SK-N-SH (cell line): ENCODE measurements around the gene BEND5. TPM values are rescaled to one million over a fixed set of nuclear protein-coding genes. Genes with fewer than 3 reads are reported as not detected.

Experiments
- CTCF ChIA-PET: fragments of 300-600, 350-600 bp; formaldehyde crosslinking; extraction: SDS; loops from one replicate; lab custom pipeline; 2021; lab: Yijun Ruan, JAX
- POLR2A ChIA-PET: fragments of 350-600 bp; sonication (Branson Sonifier 250); formaldehyde crosslinking; extraction: SDS; loops from one replicate; lab custom pipeline; 2020; ENCODE audit warnings: antibody characterized with exemption, inconsistent platforms; lab: Yijun Ruan, JAX
- DNase-seq: peaks from one replicate; pipeline ENCODE4 v3.0.0; 2012
- H2AFZ ChIP-seq: fragments of 200-600 bp; sonication (generic); 2 replicates; pipeline ENCODE4 v1.8.1; 2016; ENCODE audit warnings: antibody characterized with exemption, mild to moderate bottlenecking, low read depth
- H3F3A ChIP-seq: fragments of 200-600 bp; sonication (generic); replicated peaks from 2 replicates; pipeline ENCODE3; 2016; ENCODE audit warnings: antibody characterized with exemption, mild to moderate bottlenecking; ENCODE audit not compliant: insufficient read depth
- H3K27ac ChIP-seq, 2 experiments: fragments of 200-500 bp in 1 of 2; fragments of 200-600 bp in 1 of 2; sonication (Bioruptor generic) in 1 of 2; sonication (generic), shearing (Covaris generic) in 1 of 2; 2 replicates each; pipeline versions ENCODE4 v1.5.1 to v1.6.1; 2014 to 2016; ENCODE audit warnings: low read depth in 2 of 2, inconsistent platforms in 1 of 2, low read length in 1 of 2, mild to moderate bottlenecking in 1 of 2, mixed read lengths in 1 of 2
- H3K27me3 ChIP-seq: fragments of 200-600 bp; sonication (generic), shearing (Covaris generic); 2 replicates; pipeline ENCODE4 v1.6.1; 2016; ENCODE audit warnings: mixed run types; ENCODE audit not compliant: insufficient read depth
- H3K36me3 ChIP-seq, 2 experiments: fragments of 200-500 bp in 1 of 2; fragments of 200-600 bp in 1 of 2; sonication (Bioruptor generic) in 1 of 2; sonication (generic) in 1 of 2; replicated peaks in 1 of 2; 2 replicates each; pipeline versions ENCODE3 to v1.5.1; 2014 to 2016; ENCODE audit warnings: low read length in 1 of 2, mild to moderate bottlenecking in 1 of 2; ENCODE audit not compliant: insufficient read depth in 2 of 2, control insufficient read depth in 1 of 2
- H3K4me1 ChIP-seq, 2 experiments: fragments of 200-500 bp in 1 of 2; fragments of 200-600 bp in 1 of 2; sonication (Bioruptor generic) in 1 of 2; sonication (generic), shearing (Covaris generic) in 1 of 2; 2 replicates each; pipeline versions ENCODE4 v1.5.1 to v1.6.1; 2014 to 2016; ENCODE audit warnings: low read depth in 1 of 2, low read length in 1 of 2, mixed run types in 1 of 2; ENCODE audit not compliant: insufficient read depth in 2 of 2, control insufficient read depth in 1 of 2
- H3K4me2 ChIP-seq: fragments of 200-600 bp; sonication (generic), shearing (Covaris generic); 2 replicates; pipeline ENCODE4 v1.6.1; 2017; ENCODE audit warnings: mixed run types
- H3K4me3 ChIP-seq, 2 experiments: fragments of 200-500 bp in 1 of 2; fragments of 200-600 bp in 1 of 2; sonication (Bioruptor generic) in 1 of 2; sonication (generic), shearing (Covaris generic) in 1 of 2; 2 replicates each; pipeline versions ENCODE4 v1.5.1 to v1.8.1; 2014 to 2016; ENCODE audit warnings: low read depth in 2 of 2, inconsistent platforms in 1 of 2, low read length in 1 of 2, mild to moderate bottlenecking in 1 of 2, mixed read lengths in 1 of 2, moderate library complexity in 1 of 2
- H3K79me2 ChIP-seq: fragments of 200-600 bp; sonication (generic); 2 replicates; pipeline ENCODE4 v1.8.1; 2017; ENCODE audit warnings: mild to moderate bottlenecking; ENCODE audit not compliant: insufficient read depth
- H3K9ac ChIP-seq: fragments of 200-600 bp; sonication (generic); 2 replicates; pipeline ENCODE4 v1.6.1; 2017; ENCODE audit warnings: mixed run types
- H3K9me2 ChIP-seq: fragments of 200-600 bp; sonication (generic); 2 replicates; pipeline ENCODE4 v1.6.1; 2017; ENCODE audit warnings: mixed run types
- H3K9me3 ChIP-seq: fragments of 200-600 bp; sonication (generic); 2 replicates; pipeline ENCODE4 v1.6.1; 2017; ENCODE audit warnings: mixed run types, mild to moderate bottlenecking, moderate library complexity
- H4K20me1 ChIP-seq: fragments of 200-600 bp; sonication (generic); 2 replicates; pipeline ENCODE4 v1.6.1; 2017; ENCODE audit warnings: mild to moderate bottlenecking, mixed run types; ENCODE audit not compliant: insufficient read depth
- CTCF ChIP-seq: fragments of 200-600 bp; sonication (generic); IDR thresholded peaks from 2 replicates; pipeline ENCODE4 v1.6.1; 2017; ENCODE audit warnings: antibody characterized with exemption, mild to moderate bottlenecking, moderate library complexity
- ELF1 ChIP-seq: IDR thresholded peaks from 2 replicates; pipeline ENCODE4 v1.4.0; 2012
- EP300 ChIP-seq, 2 experiments: IDR thresholded peaks; 2 replicates each; pipeline versions ENCODE4 v1.4.0 to v1.6.1; 2012; ENCODE audit warnings: borderline replicate concordance in 1 of 2, low read depth in 1 of 2, low read length in 1 of 2
- EZH2phosphoT487 ChIP-seq: fragments of 200-600 bp; sonication (generic); IDR thresholded peaks from 2 replicates; pipeline ENCODE4 v1.6.1; 2017; ENCODE audit warnings: low read depth, mixed run types, mild to moderate bottlenecking, antibody characterized with exemption, moderate library complexity, borderline replicate concordance
- FOXM1 ChIP-seq: IDR thresholded peaks from 2 replicates; pipeline ENCODE4 v1.4.0; 2012; ENCODE audit warnings: low read depth, mild to moderate bottlenecking
- GABPA ChIP-seq: IDR thresholded peaks from 2 replicates; pipeline ENCODE4 v1.4.0; 2012; ENCODE audit warnings: low read depth, mild to moderate bottlenecking
- GATA2 ChIP-seq: sonication (generic); formaldehyde crosslinking; IDR thresholded peaks from 2 replicates; pipeline ENCODE4 v1.5.0; 2020; ENCODE audit warnings: mild to moderate bottlenecking, missing genetic modification reagents
- IRF3 ChIP-seq: fragments of 150-350 bp; IDR thresholded peaks from 2 replicates; pipeline ENCODE4 v1.6.1; 2016; ENCODE audit warnings: mild to moderate bottlenecking, low read depth, low read length
- JUND ChIP-seq: IDR thresholded peaks from 2 replicates; pipeline ENCODE4 v1.4.0; 2012
- MEF2A ChIP-seq: IDR thresholded peaks from 2 replicates; pipeline ENCODE4 v1.4.0; 2012; ENCODE audit warnings: low read depth, borderline replicate concordance
- MXI1 ChIP-seq: IDR thresholded peaks from 2 replicates; pipeline ENCODE4 v1.6.1; 2012; ENCODE audit warnings: mild to moderate bottlenecking, low read depth, low read length, improper control_type of control experiment
- RAD21 ChIP-seq: IDR thresholded peaks from 2 replicates; pipeline ENCODE4 v1.6.1; 2012; ENCODE audit warnings: mild to moderate bottlenecking, low read length
- RCOR1 ChIP-seq: fragments of 150-350 bp; IDR thresholded peaks from 2 replicates; pipeline ENCODE4 v1.6.1; 2017; ENCODE audit warnings: antibody characterized with exemption, low read length
- REST ChIP-seq: IDR thresholded peaks from 2 replicates; pipeline ENCODE4 v1.6.1; 2012; ENCODE audit warnings: mild to moderate bottlenecking, low read depth, low read length, moderate library complexity
- RFX5 ChIP-seq: IDR thresholded peaks from 2 replicates; pipeline ENCODE4 v1.6.1; 2012; ENCODE audit warnings: mild to moderate bottlenecking, improper control_type of control experiment, low read length
- SMC3 ChIP-seq: IDR thresholded peaks from 2 replicates; pipeline ENCODE4 v1.6.1; 2012; ENCODE audit warnings: low read depth, low read length, improper control_type of control experiment
- TAF1 ChIP-seq: IDR thresholded peaks from 2 replicates; pipeline ENCODE4 v1.6.1; 2012; ENCODE audit warnings: low read depth, mild to moderate bottlenecking, low read length, moderate library complexity, borderline replicate concordance
- USF1 ChIP-seq: IDR thresholded peaks from 2 replicates; pipeline ENCODE4 v1.4.0; 2012; ENCODE audit warnings: low read depth, borderline replicate concordance
- WGBS: methylation state at CpG from one replicate; pipeline ENCODE4 v1.1.6; 2017; ENCODE audit warnings: low lambda C conversion rate; 5-methylcytosine and 5-hydroxymethylcytosine counted together
- polyA plus RNA-seq, 3 experiments: library from polyadenylated mRNA; depleted of rRNA; stranded (reverse); fragments of >200 nt; gene quantifications; 2 replicates each; pipeline ENCODE4 v1.2.3, GENCODE V29; 2012

The BEND5 gene
- polyA plus RNA-seq, 1 of the 3 experiments (the other 2 are of a cell fraction) = 5.6 TPM

GRCh38 chr1:48784301-48784700 is 7.6 kb upstream of the BEND5 start:
- Histone ChIP-seq H4K20me1 (no peaks in the 10 kb centered on the region), H3K4me3 (no peak overlapping the region), H3F3A (no peaks in the 10 kb centered on the region), H3K27me3 (no peaks in the 10 kb centered on the region), H3K4me1 (no peaks in the 10 kb centered on the region), H2AFZ (no peak overlapping the region), H3K36me3 (no peaks in the 10 kb centered on the region), H3K27ac (no peak overlapping the region), H3K4me2 (no peak overlapping the region), H3K9ac (no peak overlapping the region), H3K79me2 (no peaks in the 10 kb centered on the region), H3K9me2 (no peaks in the 10 kb centered on the region), H3K9me3 (no peaks in the 10 kb centered on the region)
- TF ChIP-seq GATA2 (no peak), ELF1 (no peak), TAF1 (no peak), REST (no peak)
- ChIA-PET CTCF (no interaction called here), POLR2A (no interaction called here)
- WGBS = 74% methylated on average over 2 of the region's 2 CpGs
- no peak for DNase-seq

GRCh38 chr1:48777219-48777895 is 666 bp upstream of the BEND5 start:
- Histone ChIP-seq H3K9me2 (no peaks in the 10 kb centered on the region), H2AFZ (peak overlapping the region; percentile 98), H3K4me3 (peak overlapping the region; percentile 69 to 85), H3F3A (no peaks in the 10 kb centered on the region), H3K27me3 (no peaks in the 10 kb centered on the region), H3K79me2 (no peaks in the 10 kb centered on the region), H3K4me1 (peaks cover 4 to 14% of the 10 kb centered on the region in 2 experiments; a peak in 1 of 4 replicates), H3K27ac (peak overlapping the region in 1 of 2 experiments; percentile 86; a peak in 2 of 4 replicates), H3K9ac (peak overlapping the region; percentile 80; the same call in 1 of the 2 replicates), H3K9me3 (no peaks in the 10 kb centered on the region), H3K4me2 (peak overlapping the region; percentile 89), H4K20me1 (no peaks in the 10 kb centered on the region), H3K36me3 (peaks cover 0 to 18% of the 10 kb centered on the region in 2 experiments)
- CTCF ChIA-PET = interaction anchor here (0.5 to 1.2 kb wide), 3 partner anchors 40 to 886 kb away, joined by 3 to 4 read pairs (median 3); no protein-coding TSS in a partner anchor
- POLR2A ChIA-PET = interaction anchor here (1.3 kb wide), 1 partner anchor 100 kb away, joined by 4 read pairs; no protein-coding TSS in a partner anchor
- peak; percentile 50 for DNase-seq
- 14% methylated on average over 17 of the region's 17 CpGs for WGBS
- TF ChIP-seq USF1 (no peak), MEF2A (no peak), EP300 (IDR thresholded peaks at IDR 0.05; ENCODE audit: borderline replicate concordance in 1 of 2, low read depth in 1 of 2, low read length in 1 of 2) (no peak), MXI1 (0 out of 2 replicates have a peak, but pooled peaks have one; percentile 21), SMC3 (no peak), CTCF (no peak), GATA2 (peak; percentile 49; the same call in 1 of the 2 replicates), JUND (no peak), GABPA (no peak), IRF3 (no peak), RAD21 (no peak), RFX5 (no peak), EZH2phosphoT487 (no peak), FOXM1 (no peak), RCOR1 (no peak)
